Trophoblast cell (in vitro differentiated cells and primary cell): Measurements from ENCODE around the gene NPR3.

ENCODE experiments used
- DNase-seq, 2 donors: peaks; one replicate each; pipeline ENCODE4 v3.0.0-alpha.2; 2016
- H2AFZ ChIP-seq: 2 replicates; pipeline ENCODE4 v1.6.1; 2013; ENCODE audit warnings: low read length, moderate library complexity, mild to moderate bottlenecking; ENCODE audit not compliant: insufficient read depth, poor library complexity
- H2AK5ac ChIP-seq: 2 replicates; pipeline ENCODE4 v1.6.1; 2013; ENCODE audit warnings: mild to moderate bottlenecking, low read length
- H2BK120ac ChIP-seq: 2 replicates; pipeline ENCODE4 v1.6.1; 2013; ENCODE audit warnings: low read length, mild to moderate bottlenecking, moderate library complexity; ENCODE audit not compliant: insufficient read depth, poor library complexity
- H2BK12ac ChIP-seq: 2 replicates; pipeline ENCODE4 v1.6.1; 2013; ENCODE audit warnings: mild to moderate bottlenecking, low read length, moderate library complexity
- H2BK5ac ChIP-seq: 2 replicates; pipeline ENCODE4 v1.6.1; 2013; ENCODE audit warnings: low read length, low read depth, moderate library complexity, mild to moderate bottlenecking; ENCODE audit not compliant: poor library complexity
- H3K14ac ChIP-seq: 2 replicates; pipeline ENCODE4 v1.6.1; 2013; ENCODE audit warnings: mild to moderate bottlenecking, low read length
- H3K18ac ChIP-seq: 2 replicates; pipeline ENCODE4 v1.6.1; 2013; ENCODE audit warnings: mild to moderate bottlenecking, low read length
- H3K23ac ChIP-seq: 2 replicates; pipeline ENCODE4 v1.6.1; 2013; ENCODE audit warnings: low read length
- H3K27ac ChIP-seq: 2 replicates; pipeline ENCODE4 v1.5.1; 2013; ENCODE audit warnings: low read depth, mild to moderate bottlenecking, inconsistent platforms, low read length, moderate library complexity
- H3K27me3 ChIP-seq: 2 replicates; pipeline ENCODE4 v1.6.1; 2013; ENCODE audit warnings: inconsistent platforms, mild to moderate bottlenecking, low read length, moderate library complexity; ENCODE audit not compliant: insufficient read depth
- H3K36me3 ChIP-seq, 2 experiments: 1 replicate in 1 of 2; 2 replicates in 1 of 2; pipeline ENCODE4 v1.6.1; 2013; ENCODE audit warnings: low read length in 2 of 2, mild to moderate bottlenecking in 2 of 2, moderate library complexity in 1 of 2; ENCODE audit not compliant: insufficient read depth in 2 of 2, control insufficient read depth in 1 of 2
- H3K4ac ChIP-seq: 2 replicates; pipeline ENCODE4 v1.6.1; 2013; ENCODE audit warnings: low read depth, mild to moderate bottlenecking, low read length, moderate library complexity
- H3K4me1 ChIP-seq, 2 experiments: 1 replicate in 1 of 2; 2 replicates in 1 of 2; pipeline ENCODE4 v1.6.1; 2013; ENCODE audit warnings: low read length in 2 of 2, mild to moderate bottlenecking in 2 of 2, moderate library complexity in 1 of 2; ENCODE audit not compliant: insufficient read depth in 2 of 2, control insufficient read depth in 1 of 2
- H3K4me2 ChIP-seq: 2 replicates; pipeline ENCODE4 v1.6.1; 2013; ENCODE audit warnings: inconsistent platforms, mild to moderate bottlenecking, low read length, moderate library complexity
- H3K4me3 ChIP-seq: 2 replicates; pipeline ENCODE4 v1.5.1; 2013; ENCODE audit warnings: mild to moderate bottlenecking, low read depth, low read length, inconsistent platforms
- H3K79me1 ChIP-seq: one replicate; pipeline ENCODE4 v1.6.1; 2013; ENCODE audit warnings: low read length
- H3K79me2 ChIP-seq: 2 replicates; pipeline ENCODE4 v1.6.1; 2013; ENCODE audit warnings: low read length, mild to moderate bottlenecking; ENCODE audit not compliant: control insufficient read depth, insufficient read depth, poor library complexity
- H3K9ac ChIP-seq: 2 replicates; pipeline ENCODE4 v1.6.1; 2013; ENCODE audit warnings: mild to moderate bottlenecking, low read length
- H3K9me3 ChIP-seq: 2 replicates; pipeline ENCODE4 v1.6.1; 2013; ENCODE audit warnings: low read depth, mild to moderate bottlenecking, control low read depth, inconsistent platforms, low read length; ENCODE audit not compliant: insufficient read depth
- H4K12ac ChIP-seq: 2 replicates; pipeline ENCODE4 v1.6.1; 2013; ENCODE audit warnings: low read depth, mild to moderate bottlenecking, low read length, moderate library complexity
- H4K8ac ChIP-seq: 2 replicates; pipeline ENCODE4 v1.6.1; 2013; ENCODE audit warnings: low read depth, mild to moderate bottlenecking, low read length, moderate library complexity
- H4K91ac ChIP-seq: one replicate; pipeline ENCODE4 v1.6.1; 2013; ENCODE audit warnings: low read depth, mild to moderate bottlenecking, low read length, moderate library complexity
- WGBS: extraction: QIAGEN DNeasy Blood & Tissue Kit; methylation state at CpG from one replicate; pipeline ENCODE4 v1.1.7; 2013; ENCODE audit warnings: missing lambda C conversion rate; ENCODE audit not compliant: insufficient read length, insufficient coverage; ENCODE audit errors: extremely low coverage; 5-methylcytosine and 5-hydroxymethylcytosine counted together

The NPR3 gene

GRCh38 chr5:32734827-32735378, 23.8 kb downstream of the NPR3 start:
- Histone ChIP-seq H3K9me3 (no peaks in the 10 kb centered on the region), H3K18ac (no peak overlapping the region), H3K14ac (no peak overlapping the region), H4K91ac (no peak overlapping the region), H3K27ac (no peak overlapping the region), H3K23ac (no peak overlapping the region), H2BK120ac (no peak overlapping the region), H3K9ac (no peak overlapping the region), H4K8ac (no peak overlapping the region), H3K4ac (no peak overlapping the region), H3K4me3 (no peak overlapping the region), H4K12ac (no peak overlapping the region), H3K79me1 (no peaks in the 10 kb centered on the region), H2BK12ac (no peak overlapping the region), H3K27me3 (no peaks in the 10 kb centered on the region), H2BK5ac (no peak overlapping the region), H3K36me3 (no peaks in the 10 kb centered on the region), H3K4me1 (no peaks in the 10 kb centered on the region), H2AK5ac (no peak overlapping the region), H3K79me2 (no peaks in the 10 kb centered on the region), H2AFZ (no peak overlapping the region), H3K4me2 (no peak overlapping the region)
- WGBS = no CpG with 5 or more reads among the region's 8 CpGs
- no peak for DNase-seq

DNA sequence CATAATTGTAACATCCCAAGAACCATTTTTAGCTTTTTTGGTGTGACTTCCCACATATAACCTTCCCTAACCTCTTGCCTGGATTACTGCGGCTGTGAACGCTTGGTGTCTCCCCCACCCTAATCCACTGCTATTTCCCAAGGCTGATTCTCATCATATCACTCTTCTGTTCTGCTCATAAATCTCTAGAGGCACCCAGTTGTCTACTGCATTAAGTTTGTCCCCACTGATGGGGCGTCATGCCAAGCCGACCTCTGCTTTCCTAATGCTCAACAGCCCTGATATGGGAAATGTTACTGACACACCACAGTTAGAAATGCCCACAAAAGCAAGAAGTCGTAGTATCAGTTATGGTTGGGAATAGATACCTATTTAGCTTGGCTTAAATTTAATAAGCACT, 24.4 kb downstream of the NPR3 start:
- Histone ChIP-seq H3K79me1 (no peaks in the 10 kb centered on the region), H2BK120ac (no peak overlapping the region), H3K79me2 (no peaks in the 10 kb centered on the region), H2AK5ac (no peak overlapping the region), H3K9me3 (no peaks in the 10 kb centered on the region), H4K91ac (no peak overlapping the region), H3K36me3 (no peaks in the 10 kb centered on the region), H3K4me2 (no peak overlapping the region), H2BK12ac (no peak overlapping the region), H2AFZ (no peak overlapping the region), H3K27ac (no peak overlapping the region), H3K18ac (no peak overlapping the region), H4K8ac (no peak overlapping the region), H2BK5ac (no peak overlapping the region), H3K23ac (no peak overlapping the region), H3K9ac (no peak overlapping the region), H3K4me1 (no peaks in the 10 kb centered on the region), H3K4ac (no peak overlapping the region), H3K14ac (no peak overlapping the region), H4K12ac (no peak overlapping the region), H3K27me3 (no peaks in the 10 kb centered on the region), H3K4me3 (no peak overlapping the region)
- no CpG with 5 or more reads among the region's 5 CpGs for WGBS
- no peak for DNase-seq

GRCh38 chr5:32736842-32737241, 25.7 kb downstream of the NPR3 start:
- WGBS = no CpG with 5 or more reads among the region's 3 CpGs
- no peaks in the 10 kb centered on the region for H3K79me2 ChIP-seq
- H3K4me2 ChIP-seq = no peak overlapping the region
- no peak overlapping the region for H2BK5ac ChIP-seq
- no peak overlapping the region for H3K9ac ChIP-seq
- no peak overlapping the region for H4K12ac ChIP-seq
- H3K23ac ChIP-seq = no peak overlapping the region
- no peak overlapping the region for H4K8ac ChIP-seq
- H3K27me3 ChIP-seq = no peaks in the 10 kb centered on the region
- no peak overlapping the region for H2BK120ac ChIP-seq
- H3K4me1 ChIP-seq = no peaks in the 10 kb centered on the region
- no peak overlapping the region for H2AK5ac ChIP-seq
- no peak overlapping the region for H3K4me3 ChIP-seq
- H2AFZ ChIP-seq = no peak overlapping the region
- no peak overlapping the region for H3K27ac ChIP-seq
- H3K36me3 ChIP-seq = no peaks in the 10 kb centered on the region
- H3K14ac ChIP-seq = no peak overlapping the region
- no peak overlapping the region for H3K18ac ChIP-seq
- H4K91ac ChIP-seq = no peak overlapping the region
- H3K79me1 ChIP-seq = no peaks in the 10 kb centered on the region
- H3K4ac ChIP-seq = no peak overlapping the region
- DNase-seq = no peak
- H3K9me3 ChIP-seq = peaks cover 1% of the 10 kb centered on the region
- no peak overlapping the region for H2BK12ac ChIP-seq

GRCh38 chr5:32740651-32741050, 29.5 kb downstream of the NPR3 start:
- peaks cover 1% of the 10 kb centered on the region for H3K9me3 ChIP-seq

More at GRCh38 chr5:32740651-32741050, 29.5 kb downstream of the NPR3 start:
- H3K36me3 ChIP-seq = no peaks in the 10 kb centered on the region
- no peak overlapping the region for H3K14ac ChIP-seq
- no peak overlapping the region for H3K4ac ChIP-seq
- no peak overlapping the region for H2AFZ ChIP-seq
- no peak overlapping the region for H3K9ac ChIP-seq
- DNase-seq = no peak
- no peak overlapping the region for H3K4me3 ChIP-seq
- no peak overlapping the region for H3K18ac ChIP-seq
- H2BK120ac ChIP-seq = no peak overlapping the region
- H3K79me2 ChIP-seq = no peaks in the 10 kb centered on the region
- no peak overlapping the region for H4K91ac ChIP-seq
- H3K4me2 ChIP-seq = no peak overlapping the region
- no peak overlapping the region for H4K12ac ChIP-seq
- H3K27me3 ChIP-seq = no peaks in the 10 kb centered on the region
- no peak overlapping the region for H3K23ac ChIP-seq
- no peak overlapping the region for H2AK5ac ChIP-seq
- no peak overlapping the region for H2BK12ac ChIP-seq
- H3K79me1 ChIP-seq = no peaks in the 10 kb centered on the region
- no peaks in the 10 kb centered on the region for H3K4me1 ChIP-seq
- H4K8ac ChIP-seq = no peak overlapping the region
- WGBS = no CpG with 5 or more reads among the region's 4 CpGs
- no peak overlapping the region for H2BK5ac ChIP-seq
- no peak overlapping the region for H3K27ac ChIP-seq
